ENCODE measurements around the gene EAF1.
"Not testable (repeated sequence)": the region's sequence is repeated elsewhere in the genome, so short reads cannot be mapped to it uniquely, and the experiment has no call there.

The EAF1 gene

DNA sequence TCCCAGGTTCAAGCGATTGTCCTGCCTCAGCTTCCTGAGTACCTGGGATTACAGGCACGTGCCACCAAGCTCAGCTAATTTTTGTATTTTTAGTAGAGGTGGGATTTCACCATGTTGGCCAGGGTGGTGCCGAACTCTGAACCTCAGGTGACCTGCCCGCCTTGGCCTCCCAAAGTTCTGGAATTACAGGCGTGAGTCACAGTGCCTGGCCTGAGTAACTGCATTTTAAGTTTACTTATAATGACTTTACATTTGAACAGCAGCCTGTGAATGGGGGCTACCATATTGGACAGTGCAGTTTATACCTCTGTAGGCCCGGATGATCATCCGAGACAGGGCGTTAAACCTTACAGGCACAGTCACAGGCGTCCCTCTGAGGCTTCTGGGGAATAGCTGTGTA lies 24.8 kb downstream of the EAF1 start:
- no peak for DNase-seq (ENCODE audit: low spot score)

DNA sequence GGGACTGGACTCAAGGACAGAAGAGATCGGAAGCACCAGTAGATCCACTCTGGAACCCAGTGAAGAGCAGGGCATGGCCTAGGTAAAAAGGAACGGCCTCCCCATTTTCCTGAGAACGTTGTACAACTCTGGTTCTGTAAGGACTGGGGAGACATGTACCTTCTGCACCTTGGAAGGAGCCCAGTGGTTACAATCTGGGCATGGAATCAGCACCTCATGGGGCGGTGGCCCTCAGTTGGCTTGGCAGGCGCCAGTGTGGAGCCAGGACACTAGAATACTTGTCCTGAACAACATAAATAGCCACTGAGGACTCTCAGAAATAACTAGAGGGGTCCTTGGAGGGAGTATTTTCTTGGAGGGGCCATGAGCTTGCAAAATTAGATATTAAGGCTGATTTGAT lies 25.6 kb downstream of the EAF1 start:
- DNase-seq (ENCODE audit: low spot score) = no peak

GRCh38 chr3:15453501-15453900 lies 26.1 kb downstream of the EAF1 start:
- DNase-seq (ENCODE audit: low spot score) = no peak

GRCh38 chr3:15453991-15454625 lies 26.7 kb downstream of the EAF1 start:
- no peak for DNase-seq (ENCODE audit: low spot score)

- no peak for DNase-seq (ENCODE audit: low spot score)
Observed at GRCh38 chr3:15454965-15455364, 27.6 kb downstream of the EAF1 start.

- no peak for DNase-seq (ENCODE audit: low spot score)
Observed at GRCh38 chr3:15455756-15456155, 28.4 kb downstream of the EAF1 start.

DNA sequence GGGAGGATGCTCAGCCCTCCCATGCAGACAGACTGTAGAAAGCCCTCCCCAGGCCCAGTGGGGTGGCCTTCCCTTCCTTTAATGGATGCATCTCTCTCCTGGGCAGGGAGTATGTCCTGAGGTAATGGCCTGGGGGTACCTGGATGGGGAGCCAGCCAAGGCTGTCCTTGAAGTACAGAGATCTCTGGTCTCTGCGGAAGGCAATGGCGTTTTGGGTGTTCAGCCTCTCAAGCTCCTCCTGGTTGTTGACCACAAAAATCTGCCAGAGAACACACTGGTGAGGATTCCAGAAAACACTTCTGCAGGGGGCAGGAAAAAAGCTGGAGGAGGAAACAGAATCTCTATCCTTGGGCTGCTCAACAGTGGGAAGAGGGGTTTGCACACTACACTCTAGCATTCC lies 28.9 kb downstream of the EAF1 start:
- DNase-seq (ENCODE audit: low spot score) = no peak

DNA sequence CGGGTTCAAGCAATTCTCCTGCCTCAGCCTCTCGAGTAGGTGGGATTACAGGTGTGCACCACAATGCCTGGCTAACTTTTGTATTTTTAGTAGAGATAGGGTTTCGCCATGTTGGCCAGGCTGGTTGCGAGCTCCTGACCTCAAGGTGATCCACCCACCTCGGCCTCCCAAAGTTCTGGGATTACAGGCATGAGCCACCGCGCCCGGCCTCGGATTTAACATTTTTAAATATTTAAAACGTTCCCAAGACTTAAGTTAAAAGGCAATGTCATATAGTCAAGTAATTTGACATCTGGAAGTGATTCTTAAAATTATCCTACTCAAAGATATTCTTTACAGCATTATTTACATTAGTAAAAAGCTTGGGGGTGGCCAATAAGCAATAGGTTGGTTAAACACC lies 29.5 kb downstream of the EAF1 start:
- not testable (repeated sequence) for DNase-seq (ENCODE audit: low spot score)

DNA sequence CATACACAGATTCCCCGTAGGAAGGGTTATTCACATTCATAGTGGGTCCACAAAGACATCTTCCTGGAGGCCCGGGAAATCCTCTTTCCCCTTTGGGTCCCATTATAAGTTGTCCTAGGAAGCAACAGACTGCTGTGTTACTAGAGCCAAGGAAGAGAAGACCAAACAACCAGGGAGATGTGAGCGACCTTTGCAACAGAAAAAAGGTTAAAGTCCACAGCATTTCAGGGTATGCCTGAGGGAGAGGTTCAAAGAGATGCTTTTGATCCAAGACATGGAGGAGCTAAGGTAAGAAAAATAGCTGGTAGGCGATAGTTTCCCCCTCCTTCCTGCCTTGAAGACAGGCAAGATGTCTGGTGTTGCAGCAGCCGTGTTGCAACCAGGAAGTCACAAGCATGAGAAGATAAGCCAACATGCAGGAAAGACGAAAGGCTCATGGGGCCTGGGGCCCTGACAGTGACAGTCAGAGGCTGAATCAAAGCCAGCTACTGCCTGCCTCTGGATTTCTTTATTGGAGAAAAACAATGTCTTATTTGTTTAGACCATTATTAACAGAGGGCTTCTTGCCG lies 30.9 kb downstream of the EAF1 start:
- DNase-seq (ENCODE audit: low spot score) = no peak

DNA sequence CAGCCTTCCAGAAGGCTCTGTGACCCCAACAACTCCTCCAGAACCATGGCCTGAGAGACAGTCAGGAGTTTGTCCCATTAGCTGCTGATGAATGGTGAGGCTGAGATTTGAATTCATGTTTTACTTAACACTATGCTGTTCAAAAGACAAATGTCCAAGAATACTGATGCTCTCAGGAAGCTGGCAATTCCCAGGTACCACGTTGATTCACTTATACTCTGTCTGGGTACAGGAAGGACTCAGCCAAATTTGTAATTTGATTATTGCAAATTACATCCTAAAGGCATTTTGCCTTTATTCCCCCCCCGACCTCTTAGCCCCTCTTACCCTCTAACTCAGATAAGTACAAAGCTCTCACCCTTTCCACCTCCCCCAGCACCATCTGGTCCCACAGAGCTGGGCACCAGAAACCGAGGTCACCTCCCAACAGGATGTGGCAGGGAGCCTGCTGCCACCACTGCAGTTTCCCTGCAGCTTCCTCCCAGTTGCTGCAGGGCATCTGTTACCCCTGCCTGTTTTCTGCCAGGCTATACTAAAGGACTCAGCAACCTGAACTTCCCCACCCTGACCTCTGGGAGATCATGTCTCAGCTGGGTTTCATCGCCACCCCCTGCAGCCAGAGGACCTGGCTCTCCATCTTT lies 33.6 kb downstream of the EAF1 start:
- DNase-seq (ENCODE audit: low spot score) = no peak

DNA sequence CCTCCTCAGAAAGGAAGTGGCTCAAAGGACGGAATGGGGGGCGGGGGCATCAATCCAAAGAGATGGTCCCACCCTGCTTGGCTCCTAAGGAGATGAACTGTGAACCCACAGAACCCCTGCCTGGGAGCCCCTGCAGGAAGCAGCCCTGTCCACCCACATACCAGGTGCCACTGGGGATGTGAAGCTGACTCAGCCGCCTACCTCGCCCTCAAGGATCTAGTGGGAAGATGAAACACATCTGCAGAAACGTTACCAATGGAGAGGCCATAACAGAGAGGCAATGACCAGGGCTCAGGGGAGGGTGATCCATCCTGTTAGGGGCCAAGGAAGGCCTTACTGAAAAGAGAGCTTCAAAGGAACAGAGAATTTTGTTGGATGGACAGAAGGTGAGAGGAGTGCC lies 35.1 kb downstream of the EAF1 start:
- DNase-seq (ENCODE audit: low spot score) = no peak

DNA sequence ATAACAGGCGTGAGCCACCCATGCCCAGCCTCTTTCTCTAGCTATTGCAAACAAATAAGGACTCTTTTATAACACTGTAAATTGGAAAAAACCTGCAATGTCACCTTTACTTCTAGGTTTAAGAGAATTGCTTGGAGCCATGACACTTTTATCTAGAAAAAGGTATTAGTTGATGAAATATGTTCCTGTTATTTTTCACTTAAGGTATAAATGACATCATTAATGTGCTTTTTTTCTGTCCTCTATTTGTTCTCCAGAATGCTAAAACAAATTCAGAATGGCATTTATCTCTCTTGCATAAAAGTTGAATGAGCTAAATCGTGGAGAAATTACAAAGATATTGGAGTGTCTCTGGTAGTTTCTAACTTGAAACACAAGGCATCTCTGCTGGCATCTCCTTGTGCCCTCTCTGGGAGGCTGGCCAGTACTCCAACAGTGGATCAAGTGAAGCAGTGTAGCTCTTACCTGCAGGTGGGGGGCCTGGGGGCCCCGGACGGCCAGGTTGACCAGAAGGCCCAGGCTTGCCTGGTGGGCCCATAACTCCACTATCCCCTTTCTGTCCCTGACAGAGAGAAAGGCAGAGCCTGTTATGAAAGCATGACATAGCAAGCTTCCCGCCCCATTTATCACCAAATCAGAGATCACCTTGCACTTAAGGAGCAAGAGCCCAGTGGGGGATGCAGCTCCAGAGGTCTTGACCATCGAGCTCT lies 38.6 kb downstream of the EAF1 start:
- no peak for DNase-seq (ENCODE audit: low spot score)

DNA sequence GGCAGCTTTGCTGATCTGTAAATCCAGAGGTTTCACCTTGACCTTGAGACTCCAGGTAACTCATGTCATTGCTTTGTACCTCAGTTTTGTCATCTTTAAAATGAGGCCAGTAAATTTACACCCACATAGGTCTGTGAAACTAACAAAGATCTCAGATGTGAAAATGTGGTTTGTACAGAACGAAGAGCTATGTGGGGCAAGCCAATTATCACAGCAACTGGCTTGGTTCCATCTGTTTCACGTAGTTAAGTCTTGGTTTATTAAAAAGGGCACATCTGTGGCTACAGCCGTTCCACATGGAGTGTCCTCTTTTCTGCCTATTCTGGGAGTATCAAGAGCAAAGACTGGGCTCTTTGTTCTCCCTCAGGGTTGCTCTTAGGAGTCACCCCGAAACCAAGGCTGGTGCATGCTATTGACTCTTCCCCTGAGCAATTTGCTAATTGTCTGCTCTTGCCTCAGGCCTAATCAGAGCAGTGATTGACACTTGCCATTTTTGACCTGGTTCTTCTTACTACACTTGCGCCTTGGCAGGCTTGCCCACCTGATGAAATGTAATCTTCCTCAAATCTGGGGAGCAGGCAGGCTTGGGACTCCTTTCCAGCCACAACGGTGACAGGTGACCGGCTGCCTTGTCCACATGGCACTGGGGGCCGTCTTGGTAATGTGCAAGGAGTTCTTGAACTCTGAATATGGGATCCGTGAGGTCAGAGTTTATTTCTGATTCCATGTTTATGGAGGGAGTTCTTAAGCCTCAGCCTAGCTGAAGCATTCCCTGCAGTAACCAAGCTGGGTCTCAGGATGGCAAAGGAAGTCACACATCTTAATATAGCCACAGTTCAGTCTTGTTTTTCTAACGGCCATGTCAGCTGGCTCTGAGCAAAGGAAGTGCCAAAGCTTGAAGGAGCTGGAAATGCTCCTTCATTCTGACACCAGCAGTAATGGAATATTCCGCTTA lies 40.1 kb downstream of the EAF1 start:
- DNase-seq (ENCODE audit: low spot score) = no peak

GRCh38 chr3:15470261-15470660 lies 42.9 kb downstream of the EAF1 start:
- no peak for DNase-seq (ENCODE audit: low spot score)

DNA sequence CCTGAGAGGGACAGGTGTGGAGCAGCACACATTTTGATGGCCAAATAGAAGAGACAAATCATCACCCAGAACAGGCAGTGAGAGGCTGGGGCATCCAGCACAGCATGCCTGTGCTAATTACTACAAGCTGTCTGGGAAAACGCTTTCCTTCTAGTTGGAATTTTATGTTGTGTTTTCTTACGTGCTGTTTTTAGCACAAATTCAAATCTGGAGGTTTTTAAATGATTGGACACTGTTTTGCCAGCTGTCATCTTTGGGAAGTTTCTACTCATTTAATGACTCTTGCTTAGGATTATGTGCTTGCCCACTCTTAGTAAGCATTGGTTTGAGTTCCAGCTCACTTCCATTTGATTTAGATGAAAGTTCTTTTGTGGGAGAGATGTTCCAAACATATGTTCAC lies 43.5 kb downstream of the EAF1 start:
- no peak for DNase-seq (ENCODE audit: low spot score)

- no peak for DNase-seq (ENCODE audit: low spot score)
Observed at GRCh38 chr3:15471861-15472260, 44.5 kb downstream of the EAF1 start.

GRCh38 chr3:15475161-15475560 lies 47.8 kb downstream of the EAF1 start:
- DNase-seq (ENCODE audit: low spot score) = no peak

GRCh38 chr3:15476378-15476777 lies 49.0 kb downstream of the EAF1 start:
- no peak for DNase-seq (ENCODE audit: low spot score)

GRCh38 chr3:15477951-15478639 lies 50.7 kb downstream of the EAF1 start:
- DNase-seq (ENCODE audit: low spot score) = no peak

- DNase-seq (ENCODE audit: low spot score) = no peak
Observed at GRCh38 chr3:15478640-15478979, 51.2 kb downstream of the EAF1 start.

DNA sequence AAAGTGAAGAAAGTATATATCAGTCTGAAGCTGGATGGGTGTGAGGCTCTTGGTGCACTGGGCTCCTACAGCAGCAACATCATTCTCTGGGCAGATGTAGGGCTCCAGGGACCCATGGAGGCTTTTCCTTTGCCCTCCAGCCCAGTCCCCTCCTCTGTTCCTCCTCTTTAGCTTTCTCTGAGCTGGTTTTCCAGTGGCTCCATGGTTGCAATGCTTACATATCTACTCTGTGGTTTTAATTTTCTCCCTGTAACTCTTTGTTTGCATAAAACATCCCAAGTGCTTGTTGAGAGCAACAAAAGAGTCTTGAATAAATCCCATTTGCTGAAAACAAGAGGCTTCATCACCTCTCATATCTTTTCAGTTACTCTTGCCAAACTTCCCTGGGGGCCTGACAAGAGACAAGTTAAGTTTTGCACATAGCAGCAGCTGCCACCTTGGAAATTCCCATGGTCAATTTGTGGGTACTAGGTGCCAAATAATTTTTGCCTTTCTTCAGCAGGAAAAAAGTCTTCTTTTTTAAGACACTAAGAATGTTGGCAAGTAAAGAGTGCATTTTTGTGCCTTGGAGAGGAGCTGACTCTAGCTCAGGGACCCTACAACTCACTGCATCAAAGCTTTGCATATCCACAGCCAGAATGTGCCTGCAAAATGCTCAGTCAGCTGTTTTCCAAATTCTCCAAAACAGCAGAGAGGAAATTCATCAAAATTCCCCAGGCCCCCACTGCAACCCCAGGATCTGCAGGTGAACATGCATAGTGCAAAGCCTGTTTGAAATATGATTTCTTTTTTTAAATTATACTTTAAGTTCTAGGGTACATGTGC lies 52.2 kb downstream of the EAF1 start:
- DNase-seq (ENCODE audit: low spot score) = no peak

Data from hepatic stellate cell (primary cell).